ENCODE measurements around the gene EPHA1.
A peak's percentile ranks its signal among the peaks of the same experiment; 100 is the strongest.

Gene EPHA1

DNA sequence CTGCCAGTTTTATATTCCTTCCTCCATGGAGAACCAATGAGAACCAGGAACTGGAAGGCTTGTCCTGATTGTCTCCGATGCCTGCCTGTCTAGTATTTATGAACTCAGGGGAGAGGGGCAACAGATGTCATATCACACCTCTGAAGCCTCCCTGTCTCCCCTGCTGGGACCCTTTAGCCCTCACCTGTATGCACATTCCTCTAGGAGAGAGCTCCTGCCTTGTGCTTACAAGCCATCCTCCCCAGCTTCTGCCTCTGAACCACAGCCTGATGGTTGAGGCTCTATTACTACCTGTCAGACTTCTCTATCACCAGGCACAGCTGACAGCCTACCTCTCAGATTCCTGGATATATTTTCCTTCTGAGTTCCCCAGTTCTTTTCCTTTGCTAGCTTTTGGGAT, 40.3 kb downstream of the EPHA1 start:
- TF ChIP-seq, protein P1, sequence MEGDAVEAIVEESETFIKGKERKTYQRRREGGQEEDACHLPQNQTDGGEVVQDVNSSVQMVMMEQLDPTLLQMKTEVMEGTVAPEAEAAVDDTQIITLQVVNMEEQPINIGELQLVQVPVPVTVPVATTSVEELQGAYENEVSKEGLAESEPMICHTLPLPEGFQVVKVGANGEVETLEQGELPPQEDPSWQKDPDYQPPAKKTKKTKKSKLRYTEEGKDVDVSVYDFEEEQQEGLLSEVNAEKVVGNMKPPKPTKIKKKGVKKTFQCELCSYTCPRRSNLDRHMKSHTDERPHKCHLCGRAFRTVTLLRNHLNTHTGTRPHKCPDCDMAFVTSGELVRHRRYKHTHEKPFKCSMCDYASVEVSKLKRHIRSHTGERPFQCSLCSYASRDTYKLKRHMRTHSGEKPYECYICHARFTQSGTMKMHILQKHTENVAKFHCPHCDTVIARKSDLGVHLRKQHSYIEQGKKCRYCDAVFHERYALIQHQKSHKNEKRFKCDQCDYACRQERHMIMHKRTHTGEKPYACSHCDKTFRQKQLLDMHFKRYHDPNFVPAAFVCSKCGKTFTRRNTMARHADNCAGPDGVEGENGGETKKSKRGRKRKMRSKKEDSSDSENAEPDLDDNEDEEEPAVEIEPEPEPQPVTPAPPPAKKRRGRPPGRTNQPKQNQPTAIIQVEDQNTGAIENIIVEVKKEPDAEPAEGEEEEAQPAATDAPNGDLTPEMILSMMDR (IDR thresholded peaks at IDR 0.05; ENCODE audit: control insufficient read depth, extremely low read depth, insufficient read depth), result no peak
- no peak overlapping the region for H3K4me3 ChIP-seq (ENCODE audit: low read depth, low read length)
- no peak for DNase-seq (ENCODE audit: low read depth)

DNA sequence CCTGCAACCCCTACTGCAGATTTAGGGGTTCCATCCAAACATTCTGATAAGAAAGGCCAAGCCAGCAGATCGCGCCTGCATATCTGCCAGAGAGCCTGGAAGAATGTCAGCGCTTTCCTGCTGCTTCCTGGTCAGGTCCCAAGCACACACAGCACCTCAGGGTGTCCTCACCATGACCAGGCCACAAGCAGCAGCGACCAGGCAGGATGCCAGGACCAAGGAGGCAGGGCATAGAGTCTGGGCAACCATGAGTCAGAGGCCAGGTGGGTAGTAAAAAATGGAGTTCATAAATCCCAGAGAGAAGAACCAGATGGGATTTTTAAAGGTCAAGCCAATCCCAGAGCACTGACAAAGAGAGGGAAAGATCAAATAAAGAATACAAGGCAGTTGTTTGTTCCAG, 40.7 kb downstream of the EPHA1 start:
- TF ChIP-seq, protein P1 (IDR thresholded peaks at IDR 0.05; ENCODE audit: control insufficient read depth, extremely low read depth, insufficient read depth), result no peak
- H3K4me3 ChIP-seq (ENCODE audit: low read depth, low read length), result no peak overlapping the region
- DNase-seq (ENCODE audit: low read depth), result peak; percentile 93

DNA sequence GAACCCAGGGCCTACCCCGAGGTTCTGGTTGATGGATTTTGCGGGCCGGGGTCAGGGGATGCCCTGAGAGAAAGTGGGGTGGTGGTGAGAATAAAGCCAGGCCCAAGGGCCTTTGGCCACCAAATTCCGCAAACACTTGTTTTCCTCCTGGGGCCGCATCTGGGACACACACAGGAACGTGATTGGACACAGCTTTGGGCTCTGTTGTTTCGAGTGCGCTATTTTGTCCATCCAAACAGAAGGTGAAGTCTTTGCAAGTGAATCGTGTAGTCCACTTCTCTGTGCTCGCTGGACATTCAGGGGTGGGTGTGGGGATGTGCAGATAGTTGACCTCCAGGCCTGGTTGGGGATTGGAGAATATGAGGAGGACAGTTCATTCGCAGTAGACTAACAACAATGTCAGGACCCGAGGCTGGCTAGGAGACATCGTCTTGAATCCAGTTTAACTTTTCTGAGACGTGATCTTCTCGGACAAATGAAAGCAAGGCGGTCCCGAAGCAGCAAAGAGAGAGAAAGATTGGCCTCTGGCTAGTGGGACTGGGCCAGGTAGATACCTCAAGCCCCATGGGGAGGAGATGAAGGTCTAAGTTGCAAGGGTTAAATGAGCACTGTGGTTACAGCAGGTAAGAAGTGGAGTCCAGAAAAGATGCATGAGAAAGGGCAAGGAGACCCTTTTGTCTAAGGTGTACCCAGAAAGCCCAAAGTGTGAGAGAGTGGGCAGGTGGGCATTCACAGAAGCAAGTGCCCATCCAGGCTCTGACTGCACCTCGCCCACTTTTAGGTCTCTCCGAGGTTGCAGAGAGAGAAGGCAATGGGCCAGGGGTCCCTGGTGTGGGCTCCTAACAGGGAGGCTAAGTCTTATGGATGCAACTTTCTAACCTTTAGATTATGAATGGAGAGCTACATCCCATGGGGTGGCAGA, 45.4 kb downstream of the EPHA1 start:
- no peak overlapping the region for H3K4me3 ChIP-seq (ENCODE audit: low read depth, low read length)
- DNase-seq (ENCODE audit: low read depth), result no peak

DNA sequence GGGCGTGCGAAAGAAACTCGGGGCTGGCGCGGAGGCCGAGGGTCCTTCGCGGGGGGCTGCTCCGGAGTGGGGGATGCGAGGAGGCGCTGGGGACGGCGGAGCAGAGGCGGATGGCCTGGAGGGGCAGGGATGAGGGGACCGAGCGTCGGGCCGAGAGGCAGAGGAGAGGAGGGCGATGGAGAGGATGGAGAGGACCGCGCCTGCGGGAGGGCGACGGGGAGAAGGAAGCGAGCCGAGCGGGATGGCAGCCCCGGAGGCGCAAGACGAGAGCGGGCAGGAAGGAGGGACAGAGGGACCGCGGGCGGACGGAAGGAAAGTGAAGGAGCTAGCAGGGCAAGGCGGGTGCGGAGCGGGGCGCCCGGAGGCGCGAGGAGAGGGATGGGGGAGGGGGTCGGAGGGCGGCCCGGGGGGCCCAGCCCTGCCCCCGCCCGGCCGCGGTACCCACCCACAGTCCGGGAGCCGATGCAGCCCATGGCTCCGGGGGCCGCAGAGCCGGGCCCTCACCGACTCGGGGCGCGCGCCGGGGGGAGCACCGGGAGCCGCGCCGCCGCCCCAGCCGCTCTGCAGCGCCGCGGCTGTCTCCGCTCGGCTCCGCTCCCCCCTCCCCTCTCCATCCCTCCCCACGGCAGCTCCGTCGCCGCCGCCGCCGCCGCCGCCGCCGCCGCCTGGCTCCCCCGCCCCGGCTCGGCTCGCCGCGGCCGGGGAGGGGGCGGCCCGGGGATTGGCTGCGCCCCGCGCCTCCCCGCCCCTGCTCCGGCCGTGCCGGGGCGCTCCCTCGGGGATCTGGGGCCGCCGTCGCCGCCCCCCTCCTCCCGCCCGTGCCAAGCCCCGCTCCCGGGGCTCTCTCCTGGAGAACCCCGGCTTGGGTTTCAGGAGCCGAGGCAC, 46.3 kb downstream of the EPHA1 start, which contains the start of gene FAM131B:
FAM131B (minus strand) TSS at position 583 of the 885 bp plus-strand sequence; CDS start at position 473, 110 bp downstream.
- no peak for DNase-seq (ENCODE audit: low read depth)
- TF ChIP-seq, protein P1 (IDR thresholded peaks at IDR 0.05; ENCODE audit: control insufficient read depth, extremely low read depth, insufficient read depth), result no peak
- H3K4me3 ChIP-seq (ENCODE audit: low read depth, low read length), result peak within 1 kb of the TSS; percentile 40

More for the DNA sequence above, 45.4 kb downstream of the EPHA1 start:
- TF ChIP-seq, protein P1 (IDR thresholded peaks at IDR 0.05; ENCODE audit: control insufficient read depth, extremely low read depth, insufficient read depth), result no peak

DNA sequence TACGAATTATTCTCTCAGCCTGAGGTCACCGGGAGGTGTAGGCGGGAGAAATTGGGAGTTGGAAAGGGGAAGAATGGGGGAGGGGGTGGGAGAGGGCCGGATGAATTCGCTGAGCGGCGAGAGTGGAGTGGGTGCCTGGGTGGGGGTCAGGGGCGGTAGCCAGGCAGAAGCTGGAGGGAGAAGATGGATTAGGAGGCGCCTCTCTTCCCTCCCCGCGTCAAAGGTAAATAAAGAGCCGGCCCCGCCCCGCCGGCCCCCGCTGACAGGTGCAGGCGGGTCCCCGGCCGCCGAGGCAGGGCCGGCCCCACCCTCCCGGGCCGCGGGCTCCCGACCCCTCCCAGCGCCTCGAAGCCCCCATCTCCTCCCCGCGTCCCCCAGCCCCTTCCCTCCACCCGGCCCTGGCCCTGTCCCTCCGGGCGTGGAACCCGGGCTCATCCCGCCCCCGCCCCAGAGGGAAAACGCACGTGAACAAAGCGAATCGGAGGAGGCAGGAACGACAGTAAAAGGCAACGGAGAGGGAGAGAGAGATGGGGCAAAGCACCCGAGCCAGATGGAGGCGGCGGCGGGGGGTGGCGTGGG, 47.0 kb downstream of the EPHA1 start:
- no peak overlapping the region; the same call in 1 of the 2 replicates for H3K4me3 ChIP-seq (ENCODE audit: low read depth, low read length)
- no peak for DNase-seq (ENCODE audit: low read depth)
- TF ChIP-seq, protein P1 (IDR thresholded peaks at IDR 0.05; ENCODE audit: control insufficient read depth, extremely low read depth, insufficient read depth), result no peak

DNA sequence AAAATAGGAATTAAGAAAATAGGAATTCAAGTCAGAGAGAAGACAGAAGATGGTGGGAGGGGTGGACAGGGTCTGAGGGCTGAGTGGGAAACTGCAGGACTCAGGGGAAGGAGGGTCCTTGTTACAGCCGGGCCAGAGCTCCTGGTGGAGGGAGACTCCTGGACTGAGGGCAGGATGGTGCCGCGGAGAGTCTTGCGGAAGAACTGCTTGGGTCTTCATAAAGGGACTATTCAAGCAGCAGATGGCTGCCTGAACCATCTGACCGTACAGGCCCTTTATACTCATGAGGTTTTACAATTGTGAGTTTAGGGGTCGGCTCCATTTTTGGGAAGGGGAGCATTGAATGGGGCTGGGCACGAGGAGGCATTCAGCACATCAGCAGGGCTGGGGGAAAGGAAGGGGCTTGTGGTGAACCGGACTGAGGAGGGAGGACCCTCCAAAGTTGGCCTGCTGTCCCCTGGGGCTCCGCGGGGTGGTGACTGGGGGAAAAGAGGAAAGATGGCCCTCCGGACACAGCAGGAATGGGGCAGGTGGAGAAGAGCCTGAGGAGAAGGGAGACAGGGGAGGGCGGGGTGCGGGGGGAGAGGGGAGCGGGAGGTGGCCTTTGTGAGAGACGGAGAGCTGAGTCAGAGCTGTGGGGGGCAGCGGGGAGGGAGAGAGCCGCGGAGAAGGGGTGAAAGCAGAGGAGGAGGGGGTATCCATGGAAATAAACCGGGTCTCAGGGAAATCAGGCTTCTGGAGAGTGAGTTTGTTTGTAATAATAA, 47.7 kb downstream of the EPHA1 start:
- H3K4me3 ChIP-seq (ENCODE audit: low read depth, low read length), result no peak overlapping the region
- DNase-seq (ENCODE audit: low read depth), result no peak
- TF ChIP-seq, protein P1 (IDR thresholded peaks at IDR 0.05; ENCODE audit: control insufficient read depth, extremely low read depth, insufficient read depth), result no peak
